Uterus (tissue), 4 donors: Measurements from ENCODE around the gene HVCN1. TPM values are rescaled to one million over a fixed set of nuclear protein-coding genes. Genes with fewer than 3 reads are reported as not detected.

ENCODE experiments used
- DNase-seq, 2 donors: peaks; one replicate each; pipeline ENCODE4 v3.0.0-alpha.2; 2019 to 2020
- H3K27ac ChIP-seq, 2 donors: fragments of 200-600 bp; sonication (generic); 1 replicate in 1 of 2; 2 replicates in 1 of 2; pipeline ENCODE4 v1.5.1; 2016 to 2018
- H3K27me3 ChIP-seq, 2 donors: fragments of 200-600 bp; sonication (generic); one replicate each; pipeline ENCODE4 v1.5.1; 2018 to 2019; ENCODE audit warnings: control low read depth in 1 of 2
- H3K36me3 ChIP-seq, 2 donors: fragments of 200-600 bp; sonication (generic); one replicate each; pipeline ENCODE4 v1.5.1; 2019; ENCODE audit warnings: control low read depth in 1 of 2
- H3K4me1 ChIP-seq, 2 donors: fragments of 200-600 bp; sonication (generic); one replicate each; pipeline ENCODE4 v1.5.1; 2018 to 2019; ENCODE audit warnings: control low read depth in 1 of 2
- H3K4me3 ChIP-seq, 2 donors: fragments of 200-600 bp; sonication (generic); 1 replicate in 1 of 2; 2 replicates in 1 of 2; pipeline ENCODE4 v1.5.1; 2018 to 2019; ENCODE audit warnings: mild to moderate bottlenecking in 1 of 2
- H3K9me3 ChIP-seq, 2 donors: fragments of 200-600 bp; sonication (generic); one replicate each; pipeline ENCODE4 v1.5.1; 2019; ENCODE audit warnings: control low read depth in 1 of 2
- CTCF ChIP-seq, 4 experiments: fragments of 200-600 bp in 2 of 4; fragments of 450-650 bp in 2 of 4; sonication (generic) in 2 of 4; IDR thresholded peaks; one replicate each; pipeline ENCODE4 v1.5.1; 2016 to 2019; ENCODE audit warnings: antibody characterized with exemption in 4 of 4, mild to moderate bottlenecking in 2 of 4, moderate library complexity in 1 of 4
- POLR2A ChIP-seq, 2 donors: fragments of 450-650 bp; IDR thresholded peaks; one replicate each; pipeline ENCODE4 v1.6.1; 2016; ENCODE audit warnings: antibody characterized with exemption in 2 of 2, mild to moderate bottlenecking in 1 of 2, moderate library complexity in 1 of 2
- intact Hi-C: fragments of 100-400 bp; cut with DNase I; formaldehyde crosslinking; loops from one replicate; pipeline ENCODE4 v1.15.1; 2023; ENCODE audit warnings: low total_unique reads
- total RNA-seq, 4 donors: library from RNA; depleted of rRNA in 3 of 4; stranded (reverse); fragments of >200 nt in 3 of 4; gene quantifications; one replicate each; pipeline versions ENCODE4 v1.1.0 to v1.2.4, GENCODE V29; 2014 to 2023
- donor health status: DM: yes; HTN: yes; CAD: no.

Gene HVCN1
- total RNA-seq, 4 donors from 2014 or later: 3.8 to 18.1 (median 14.0) TPM

- TF ChIP-seq CTCF (IDR thresholded peaks at IDR 0.05) (no peak), POLR2A (IDR thresholded peaks at IDR 0.05) (no peak)
- no peaks in the 10 kb centered on the region for H3K36me3 ChIP-seq
- intact Hi-C loops: no loop called here
- no peak for DNase-seq
- H3K9me3 ChIP-seq: no peaks in the 10 kb centered on the region
- no peak overlapping the region for H3K4me3 ChIP-seq
- H3K27me3 ChIP-seq: no peaks in the 10 kb centered on the region
- no peaks in the 10 kb centered on the region for H3K4me1 ChIP-seq
- no peak overlapping the region for H3K27ac ChIP-seq
These were observed 2.5 kb downstream of the HVCN1 start for GRCh38 chr12:110686294-110686903.

- Histone ChIP-seq H3K27me3 (no peaks in the 10 kb centered on the region), H3K4me3 (no peak overlapping the region), H3K4me1 (no peaks in the 10 kb centered on the region), H3K27ac (no peak overlapping the region), H3K36me3 (no peaks in the 10 kb centered on the region), H3K9me3 (no peaks in the 10 kb centered on the region)
- intact Hi-C loops: no loop called here
- DNase-seq: no peak
- no peak for TF ChIP-seq CTCF (IDR thresholded peaks at IDR 0.05)
- no peak for TF ChIP-seq POLR2A (IDR thresholded peaks at IDR 0.05)
These were observed 4.5 kb downstream of the HVCN1 start for GRCh38 chr12:110684312-110684836.

GRCh38 chr12:110683888-110684287 lies 5.0 kb downstream of the HVCN1 start:
- no peak overlapping the region for H3K4me3 ChIP-seq

GRCh38 chr12:110680032-110680431 lies 8.9 kb downstream of the HVCN1 start:
- intact Hi-C loops: no loop called here
- Histone ChIP-seq H3K4me1 (no peaks in the 10 kb centered on the region), H3K27ac (no peak overlapping the region), H3K27me3 (no peaks in the 10 kb centered on the region), H3K36me3 (no peaks in the 10 kb centered on the region), H3K9me3 (no peaks in the 10 kb centered on the region), H3K4me3 (no peak overlapping the region)
- no peak for TF ChIP-seq CTCF (IDR thresholded peaks at IDR 0.05)
- TF ChIP-seq POLR2A (IDR thresholded peaks at IDR 0.05): no peak
- DNase-seq: no peak

More at GRCh38 chr12:110683888-110684287, 5.0 kb downstream of the HVCN1 start:
- H3K4me1 ChIP-seq: no peaks in the 10 kb centered on the region
- TF ChIP-seq POLR2A (IDR thresholded peaks at IDR 0.05) (no peak), CTCF (IDR thresholded peaks at IDR 0.05) (no peak)
- no peak for DNase-seq
- intact Hi-C loops: no loop called here
- no peaks in the 10 kb centered on the region for H3K36me3 ChIP-seq
- no peaks in the 10 kb centered on the region for H3K9me3 ChIP-seq
- H3K27me3 ChIP-seq: no peaks in the 10 kb centered on the region
- no peak overlapping the region for H3K27ac ChIP-seq

- Histone ChIP-seq H3K27ac (no peak overlapping the region), H3K4me1 (no peaks in the 10 kb centered on the region), H3K4me3 (no peak overlapping the region), H3K27me3 (no peaks in the 10 kb centered on the region), H3K36me3 (no peaks in the 10 kb centered on the region), H3K9me3 (no peaks in the 10 kb centered on the region)
- no peak for DNase-seq
- intact Hi-C loops: no loop called here
- TF ChIP-seq CTCF (IDR thresholded peaks at IDR 0.05) (no peak), POLR2A (IDR thresholded peaks at IDR 0.05) (no peak)
These were observed 9.7 kb downstream of the HVCN1 start for GRCh38 chr12:110679201-110679600.
